DOHH2 (cell line): ENCODE data around the gene EMID1.

ENCODE experiments used
- H3F3A ChIP-seq: fragments of 200-600 bp; sonication (generic), shearing (Covaris generic); 2 replicates; pipeline ENCODE4 v1.6.0; 2016; ENCODE audit warnings: antibody characterized with exemption, mild to moderate bottlenecking; ENCODE audit not compliant: control insufficient read depth, insufficient read depth
- H3K27ac ChIP-seq: fragments of 200-600 bp; sonication (generic); 2 replicates; pipeline ENCODE4 v1.5.1; 2014; ENCODE audit warnings: low read depth, mild to moderate bottlenecking, low read length, moderate library complexity
- H3K27me3 ChIP-seq: fragments of 200-600 bp; sonication (generic); 2 replicates; pipeline ENCODE4 v1.6.1; 2014; ENCODE audit warnings: mild to moderate bottlenecking, low read length, mixed read lengths; ENCODE audit not compliant: control insufficient read depth
- H3K36me3 ChIP-seq: fragments of 200-600 bp; sonication (generic); 2 replicates; pipeline ENCODE4 v1.6.1; 2014; ENCODE audit warnings: mild to moderate bottlenecking, low read length, moderate library complexity, mixed read lengths; ENCODE audit not compliant: control insufficient read depth
- H3K4me1 ChIP-seq: fragments of 200-600 bp; sonication (generic); 2 replicates; pipeline ENCODE4 v1.6.1; 2014; ENCODE audit warnings: mild to moderate bottlenecking, low read length, mixed read lengths; ENCODE audit not compliant: control insufficient read depth
- H3K4me2 ChIP-seq: fragments of 200-600 bp; sonication (generic); 2 replicates; pipeline ENCODE4 v1.6.0; 2014; ENCODE audit warnings: mild to moderate bottlenecking, low read length, moderate library complexity
- H3K4me3 ChIP-seq: fragments of 200-600 bp; sonication (generic); 2 replicates; pipeline ENCODE4 v1.5.1; 2014; ENCODE audit warnings: mild to moderate bottlenecking, low read length, mixed read lengths
- H3K79me2 ChIP-seq: fragments of 200-600 bp; sonication (generic); 2 replicates; pipeline ENCODE4 v1.6.1; 2014; ENCODE audit warnings: mild to moderate bottlenecking, low read length, mixed read lengths; ENCODE audit not compliant: control insufficient read depth
- H3K9me2 ChIP-seq: fragments of 200-600 bp; sonication (generic); replicated peaks from 2 replicates; pipeline ENCODE4 v1.6.1; 2014; ENCODE audit warnings: mild to moderate bottlenecking, low read length, mixed read lengths; ENCODE audit not compliant: control insufficient read depth
- H3K9me3 ChIP-seq: fragments of 200-600 bp; sonication (generic); 2 replicates; pipeline ENCODE4 v1.6.1; 2014; ENCODE audit warnings: antibody characterized with exemption, low read length, mixed read lengths; ENCODE audit not compliant: control insufficient read depth, insufficient read depth
- H4K20me1 ChIP-seq: fragments of 200-600 bp; sonication (generic); 2 replicates; pipeline ENCODE4 v1.6.0; 2014; ENCODE audit warnings: low read depth, mild to moderate bottlenecking, antibody characterized with exemption, low read length, moderate library complexity; ENCODE audit not compliant: control insufficient read depth, insufficient read depth
- EZH2phosphoT487 ChIP-seq: fragments of 200-600 bp; sonication (generic); IDR thresholded peaks from 2 replicates; pipeline ENCODE4 v1.6.1; 2017; ENCODE audit warnings: borderline replicate concordance, mild to moderate bottlenecking, antibody characterized with exemption, low read length, moderate library complexity, mixed read lengths
- TF ChIP-seq, protein P1 (sequence below): fragments of 200-600 bp; sonication (generic); IDR thresholded peaks from one replicate; pipeline ENCODE4 v1.5.1; 2014; ENCODE audit warnings: antibody characterized with exemption, mild to moderate bottlenecking, low read depth, low read length; ENCODE audit not compliant: poor library complexity, severe bottlenecking

The EMID1 gene

DNA sequence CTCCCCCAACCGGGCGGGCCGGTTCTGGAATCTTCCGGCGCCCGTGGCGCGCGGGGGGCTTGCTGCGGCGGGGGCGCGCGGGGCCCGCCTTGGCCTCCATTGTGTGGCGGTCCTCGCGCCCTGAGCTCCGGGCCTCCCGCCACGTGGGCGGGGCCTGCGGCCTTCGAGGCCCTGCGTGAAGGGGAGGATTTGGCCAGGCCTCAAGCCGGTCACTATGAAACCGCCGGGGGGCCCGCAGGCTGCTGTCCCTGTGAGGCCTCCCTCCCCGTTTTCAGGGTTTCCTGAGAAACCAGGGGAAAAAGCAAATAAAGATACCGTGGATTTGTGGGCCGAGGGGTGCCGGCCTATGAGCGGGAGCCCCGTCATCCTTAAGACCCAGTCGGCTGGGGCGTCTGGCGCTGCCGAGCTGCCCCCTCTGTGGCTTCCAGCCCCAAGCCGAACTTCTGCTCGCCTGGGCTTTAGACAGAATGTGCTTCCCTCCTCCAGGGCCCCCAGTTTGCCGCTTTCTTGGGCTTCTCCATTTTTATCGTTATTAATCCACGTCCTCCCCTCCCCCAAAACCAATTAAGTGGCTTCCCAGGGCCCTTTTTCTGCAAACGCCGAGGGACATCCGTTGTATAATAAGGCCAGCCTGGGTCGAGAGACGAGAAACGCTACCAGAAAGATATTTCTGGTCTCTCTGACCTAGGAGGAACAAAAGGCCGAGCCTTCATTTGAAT is 63.0 kb downstream of the EMID1 start:
- Histone ChIP-seq H3F3A (0 out of 2 replicates have a peak, but pooled peaks cover 3% of the 10 kb centered on the region), H3K79me2 (peaks cover 80% of the 10 kb centered on the region), H4K20me1 (peaks cover 47% of the 10 kb centered on the region), H3K27me3 (no peaks in the 10 kb centered on the region), H3K4me1 (peaks cover 37% of the 10 kb centered on the region), H3K9me2 (no peaks in the 10 kb centered on the region), H3K9me3 (no peaks in the 10 kb centered on the region), H3K4me3 (peak overlapping the region; percentile 93), H3K4me2 (peak overlapping the region; percentile 98), H3K27ac (peak overlapping the region; percentile 84), H3K36me3 (peaks cover 90% of the 10 kb centered on the region)
- TF ChIP-seq, protein P1, sequence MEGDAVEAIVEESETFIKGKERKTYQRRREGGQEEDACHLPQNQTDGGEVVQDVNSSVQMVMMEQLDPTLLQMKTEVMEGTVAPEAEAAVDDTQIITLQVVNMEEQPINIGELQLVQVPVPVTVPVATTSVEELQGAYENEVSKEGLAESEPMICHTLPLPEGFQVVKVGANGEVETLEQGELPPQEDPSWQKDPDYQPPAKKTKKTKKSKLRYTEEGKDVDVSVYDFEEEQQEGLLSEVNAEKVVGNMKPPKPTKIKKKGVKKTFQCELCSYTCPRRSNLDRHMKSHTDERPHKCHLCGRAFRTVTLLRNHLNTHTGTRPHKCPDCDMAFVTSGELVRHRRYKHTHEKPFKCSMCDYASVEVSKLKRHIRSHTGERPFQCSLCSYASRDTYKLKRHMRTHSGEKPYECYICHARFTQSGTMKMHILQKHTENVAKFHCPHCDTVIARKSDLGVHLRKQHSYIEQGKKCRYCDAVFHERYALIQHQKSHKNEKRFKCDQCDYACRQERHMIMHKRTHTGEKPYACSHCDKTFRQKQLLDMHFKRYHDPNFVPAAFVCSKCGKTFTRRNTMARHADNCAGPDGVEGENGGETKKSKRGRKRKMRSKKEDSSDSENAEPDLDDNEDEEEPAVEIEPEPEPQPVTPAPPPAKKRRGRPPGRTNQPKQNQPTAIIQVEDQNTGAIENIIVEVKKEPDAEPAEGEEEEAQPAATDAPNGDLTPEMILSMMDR, result no peak
- TF ChIP-seq EZH2phosphoT487, result no peak

GRCh38 chr22:29269230-29269604 is 63.5 kb downstream of the EMID1 start:
- peak overlapping the region; percentile 93 for H3K4me3 ChIP-seq
- H3K27me3 ChIP-seq, result no peaks in the 10 kb centered on the region
- no peaks in the 10 kb centered on the region for H3K9me2 ChIP-seq
- peaks cover 51% of the 10 kb centered on the region for H4K20me1 ChIP-seq
- H3K4me2 ChIP-seq, result peak overlapping the region; percentile 98
- H3K36me3 ChIP-seq, result peaks cover 90% of the 10 kb centered on the region
- peaks cover 37% of the 10 kb centered on the region for H3K4me1 ChIP-seq
- peak overlapping the region; percentile 84 for H3K27ac ChIP-seq
- H3F3A ChIP-seq, result 0 out of 2 replicates have a peak, but pooled peaks cover 3% of the 10 kb centered on the region
- no peaks in the 10 kb centered on the region for H3K9me3 ChIP-seq
- H3K79me2 ChIP-seq, result peaks cover 86% of the 10 kb centered on the region
- TF ChIP-seq, protein P1, result no peak
- no peak for TF ChIP-seq EZH2phosphoT487

DNA sequence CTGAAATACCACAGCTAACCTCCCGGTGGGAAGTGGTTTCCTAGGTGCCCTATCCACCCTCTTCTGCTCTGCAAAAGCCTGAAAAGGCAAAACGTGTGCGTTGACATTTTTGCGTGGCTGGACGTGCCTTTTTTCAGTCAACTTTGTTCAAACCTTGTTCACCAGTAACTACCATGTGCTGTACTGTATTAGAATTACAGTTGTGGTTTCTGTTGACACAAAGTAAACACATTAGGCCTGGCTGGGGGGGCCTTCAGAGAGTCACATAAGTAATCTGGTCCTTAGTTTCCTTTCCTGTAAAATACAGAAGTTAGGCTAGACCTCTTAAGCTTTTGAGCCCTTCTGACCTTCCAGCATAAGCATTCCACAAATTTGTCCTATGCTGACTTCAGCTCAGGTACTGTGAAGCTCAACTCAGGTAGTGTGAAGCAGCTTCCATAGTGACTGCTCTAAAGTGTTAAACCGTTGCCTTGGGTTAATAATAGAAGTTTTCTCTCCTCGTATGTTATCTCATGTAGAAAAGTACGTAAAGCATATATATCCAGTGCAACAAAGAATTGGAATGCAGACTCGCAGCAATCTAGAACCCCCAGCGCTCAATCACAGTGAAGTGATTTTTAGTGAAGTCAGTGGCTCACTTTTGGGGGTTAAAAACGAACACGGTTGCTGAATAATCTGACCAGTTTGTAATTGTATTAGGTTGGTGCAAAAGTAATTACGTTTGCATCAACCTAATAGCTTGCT is 64.2 kb downstream of the EMID1 start:
- peak overlapping the region; percentile 98 for H3K4me2 ChIP-seq
- no peaks in the 10 kb centered on the region for H3K9me3 ChIP-seq
- peak overlapping the region; percentile 93 for H3K4me3 ChIP-seq
- H3K27ac ChIP-seq, result peak overlapping the region; percentile 84
- TF ChIP-seq EZH2phosphoT487, result no peak
- TF ChIP-seq, protein P1, result no peak
- peaks cover 93% of the 10 kb centered on the region for H3K79me2 ChIP-seq
- H4K20me1 ChIP-seq, result peaks cover 53% of the 10 kb centered on the region
- peaks cover 37% of the 10 kb centered on the region for H3K4me1 ChIP-seq
- peaks cover 93% of the 10 kb centered on the region for H3K36me3 ChIP-seq
- no peaks in the 10 kb centered on the region for H3K27me3 ChIP-seq
- H3K9me2 ChIP-seq, result no peaks in the 10 kb centered on the region
- peaks cover 3% of the 10 kb centered on the region; the same call in 1 of the 2 replicates for H3F3A ChIP-seq
